SK-N-SH (cell line): ENCODE results near the gene RFC4. TPM values are rescaled to one million over a fixed set of nuclear protein-coding genes. Genes with fewer than 3 reads are reported as not detected.

ENCODE experiments used
- CTCF ChIA-PET: fragments of 300-600, 350-600 bp; formaldehyde crosslinking; extraction: SDS; loops from one replicate; lab custom pipeline; 2021; lab: Yijun Ruan, JAX
- POLR2A ChIA-PET: fragments of 350-600 bp; sonication (Branson Sonifier 250); formaldehyde crosslinking; extraction: SDS; loops from one replicate; lab custom pipeline; 2020; ENCODE audit warnings: antibody characterized with exemption, inconsistent platforms; lab: Yijun Ruan, JAX
- DNase-seq: peaks from one replicate; pipeline ENCODE4 v3.0.0; 2012
- H2AFZ ChIP-seq: fragments of 200-600 bp; sonication (generic); 2 replicates; pipeline ENCODE4 v1.8.1; 2016; ENCODE audit warnings: antibody characterized with exemption, mild to moderate bottlenecking, low read depth
- H3F3A ChIP-seq: fragments of 200-600 bp; sonication (generic); replicated peaks from 2 replicates; pipeline ENCODE3; 2016; ENCODE audit warnings: antibody characterized with exemption, mild to moderate bottlenecking; ENCODE audit not compliant: insufficient read depth
- H3K27ac ChIP-seq, 2 experiments: fragments of 200-500 bp in 1 of 2; fragments of 200-600 bp in 1 of 2; sonication (Bioruptor generic) in 1 of 2; sonication (generic), shearing (Covaris generic) in 1 of 2; 2 replicates each; pipeline versions ENCODE4 v1.5.1 to v1.6.1; 2014 to 2016; ENCODE audit warnings: low read depth in 2 of 2, inconsistent platforms in 1 of 2, low read length in 1 of 2, mild to moderate bottlenecking in 1 of 2, mixed read lengths in 1 of 2
- H3K27me3 ChIP-seq: fragments of 200-600 bp; sonication (generic), shearing (Covaris generic); 2 replicates; pipeline ENCODE4 v1.6.1; 2016; ENCODE audit warnings: mixed run types; ENCODE audit not compliant: insufficient read depth
- H3K36me3 ChIP-seq, 2 experiments: fragments of 200-500 bp in 1 of 2; fragments of 200-600 bp in 1 of 2; sonication (Bioruptor generic) in 1 of 2; sonication (generic) in 1 of 2; replicated peaks in 1 of 2; 2 replicates each; pipeline versions ENCODE3 to v1.5.1; 2014 to 2016; ENCODE audit warnings: low read length in 1 of 2, mild to moderate bottlenecking in 1 of 2; ENCODE audit not compliant: insufficient read depth in 2 of 2, control insufficient read depth in 1 of 2
- H3K4me1 ChIP-seq, 2 experiments: fragments of 200-500 bp in 1 of 2; fragments of 200-600 bp in 1 of 2; sonication (Bioruptor generic) in 1 of 2; sonication (generic), shearing (Covaris generic) in 1 of 2; 2 replicates each; pipeline versions ENCODE4 v1.5.1 to v1.6.1; 2014 to 2016; ENCODE audit warnings: low read depth in 1 of 2, low read length in 1 of 2, mixed run types in 1 of 2; ENCODE audit not compliant: insufficient read depth in 2 of 2, control insufficient read depth in 1 of 2
- H3K4me2 ChIP-seq: fragments of 200-600 bp; sonication (generic), shearing (Covaris generic); 2 replicates; pipeline ENCODE4 v1.6.1; 2017; ENCODE audit warnings: mixed run types
- H3K4me3 ChIP-seq, 2 experiments: fragments of 200-500 bp in 1 of 2; fragments of 200-600 bp in 1 of 2; sonication (Bioruptor generic) in 1 of 2; sonication (generic), shearing (Covaris generic) in 1 of 2; 2 replicates each; pipeline versions ENCODE4 v1.5.1 to v1.8.1; 2014 to 2016; ENCODE audit warnings: low read depth in 2 of 2, inconsistent platforms in 1 of 2, low read length in 1 of 2, mild to moderate bottlenecking in 1 of 2, mixed read lengths in 1 of 2, moderate library complexity in 1 of 2
- H3K79me2 ChIP-seq: fragments of 200-600 bp; sonication (generic); 2 replicates; pipeline ENCODE4 v1.8.1; 2017; ENCODE audit warnings: mild to moderate bottlenecking; ENCODE audit not compliant: insufficient read depth
- H3K9ac ChIP-seq: fragments of 200-600 bp; sonication (generic); 2 replicates; pipeline ENCODE4 v1.6.1; 2017; ENCODE audit warnings: mixed run types
- H3K9me2 ChIP-seq: fragments of 200-600 bp; sonication (generic); 2 replicates; pipeline ENCODE4 v1.6.1; 2017; ENCODE audit warnings: mixed run types
- H3K9me3 ChIP-seq: fragments of 200-600 bp; sonication (generic); 2 replicates; pipeline ENCODE4 v1.6.1; 2017; ENCODE audit warnings: mixed run types, mild to moderate bottlenecking, moderate library complexity
- H4K20me1 ChIP-seq: fragments of 200-600 bp; sonication (generic); 2 replicates; pipeline ENCODE4 v1.6.1; 2017; ENCODE audit warnings: mild to moderate bottlenecking, mixed run types; ENCODE audit not compliant: insufficient read depth
- CHD2 ChIP-seq: fragments of 150-350 bp; IDR thresholded peaks from 2 replicates; pipeline ENCODE4 v1.6.1; 2018; ENCODE audit warnings: low read length; ENCODE audit not compliant: partially characterized antibody
- ELF1 ChIP-seq: IDR thresholded peaks from 2 replicates; pipeline ENCODE4 v1.4.0; 2012
- EP300 ChIP-seq, 2 experiments: IDR thresholded peaks; 2 replicates each; pipeline versions ENCODE4 v1.4.0 to v1.6.1; 2012; ENCODE audit warnings: borderline replicate concordance in 1 of 2, low read depth in 1 of 2, low read length in 1 of 2
- EZH2phosphoT487 ChIP-seq: fragments of 200-600 bp; sonication (generic); IDR thresholded peaks from 2 replicates; pipeline ENCODE4 v1.6.1; 2017; ENCODE audit warnings: low read depth, mixed run types, mild to moderate bottlenecking, antibody characterized with exemption, moderate library complexity, borderline replicate concordance
- FOSL2 ChIP-seq: IDR thresholded peaks from 2 replicates; pipeline ENCODE4 v1.4.0; 2012; ENCODE audit warnings: low read depth, mild to moderate bottlenecking, moderate library complexity, borderline replicate concordance
- FOXJ3 ChIP-seq: sonication (generic); formaldehyde crosslinking; IDR thresholded peaks from 2 replicates; pipeline ENCODE4 v1.5.1; 2020; ENCODE audit warnings: mild to moderate bottlenecking, missing genetic modification reagents
- FOXM1 ChIP-seq: IDR thresholded peaks from 2 replicates; pipeline ENCODE4 v1.4.0; 2012; ENCODE audit warnings: low read depth, mild to moderate bottlenecking
- GABPA ChIP-seq: IDR thresholded peaks from 2 replicates; pipeline ENCODE4 v1.4.0; 2012; ENCODE audit warnings: low read depth, mild to moderate bottlenecking
- GATA2 ChIP-seq: sonication (generic); formaldehyde crosslinking; IDR thresholded peaks from 2 replicates; pipeline ENCODE4 v1.5.0; 2020; ENCODE audit warnings: mild to moderate bottlenecking, missing genetic modification reagents
- JUND ChIP-seq: IDR thresholded peaks from 2 replicates; pipeline ENCODE4 v1.4.0; 2012
- MAX ChIP-seq: IDR thresholded peaks from 2 replicates; pipeline ENCODE4 v1.4.0; 2012; ENCODE audit warnings: low read depth
- MXI1 ChIP-seq: IDR thresholded peaks from 2 replicates; pipeline ENCODE4 v1.6.1; 2012; ENCODE audit warnings: mild to moderate bottlenecking, low read depth, low read length, improper control_type of control experiment
- NFIC ChIP-seq: IDR thresholded peaks from 2 replicates; pipeline ENCODE4 v1.4.0; 2012; ENCODE audit warnings: borderline replicate concordance
- NRF1 ChIP-seq: IDR thresholded peaks from 2 replicates; pipeline ENCODE4 v1.6.1; 2012; ENCODE audit warnings: low read depth, mild to moderate bottlenecking, low read length
- POLR2AphosphoS5 ChIP-seq: IDR thresholded peaks from 2 replicates; pipeline ENCODE4 v1.6.1; 2012; ENCODE audit warnings: low read depth, low read length
- RAD21 ChIP-seq: IDR thresholded peaks from 2 replicates; pipeline ENCODE4 v1.6.1; 2012; ENCODE audit warnings: mild to moderate bottlenecking, low read length
- RFX5 ChIP-seq: IDR thresholded peaks from 2 replicates; pipeline ENCODE4 v1.6.1; 2012; ENCODE audit warnings: mild to moderate bottlenecking, improper control_type of control experiment, low read length
- RXRA ChIP-seq: IDR thresholded peaks from 2 replicates; pipeline ENCODE4 v1.4.0; 2012; ENCODE audit warnings: low read depth, mild to moderate bottlenecking, borderline replicate concordance
- SIN3A ChIP-seq: IDR thresholded peaks from 2 replicates; pipeline ENCODE4 v1.6.1; 2012; ENCODE audit warnings: low read depth, mild to moderate bottlenecking, low read length, moderate library complexity, borderline replicate concordance
- SMC3 ChIP-seq: IDR thresholded peaks from 2 replicates; pipeline ENCODE4 v1.6.1; 2012; ENCODE audit warnings: low read depth, low read length, improper control_type of control experiment
- TAF1 ChIP-seq: IDR thresholded peaks from 2 replicates; pipeline ENCODE4 v1.6.1; 2012; ENCODE audit warnings: low read depth, mild to moderate bottlenecking, low read length, moderate library complexity, borderline replicate concordance
- TEAD4 ChIP-seq: IDR thresholded peaks from 2 replicates; pipeline ENCODE4 v1.4.0; 2012; ENCODE audit warnings: mild to moderate bottlenecking, borderline replicate concordance; ENCODE audit not compliant: insufficient read depth
- USF1 ChIP-seq: IDR thresholded peaks from 2 replicates; pipeline ENCODE4 v1.4.0; 2012; ENCODE audit warnings: low read depth, borderline replicate concordance
- USF2 ChIP-seq: fragments of 150-350 bp; IDR thresholded peaks from 2 replicates; pipeline ENCODE4 v1.6.1; 2017; ENCODE audit warnings: antibody characterized with exemption, low read length, low read depth, borderline replicate concordance
- YY1 ChIP-seq: IDR thresholded peaks from 2 replicates; pipeline ENCODE4 v1.4.0; 2012; ENCODE audit warnings: low read depth, mild to moderate bottlenecking
- ZBTB33 ChIP-seq: IDR thresholded peaks from 2 replicates; pipeline ENCODE4 v1.4.0; 2012; ENCODE audit warnings: low read depth, borderline replicate concordance
- WGBS: methylation state at CpG from one replicate; pipeline ENCODE4 v1.1.6; 2017; ENCODE audit warnings: low lambda C conversion rate; 5-methylcytosine and 5-hydroxymethylcytosine counted together
- polyA plus RNA-seq, 3 experiments: library from polyadenylated mRNA; depleted of rRNA; stranded (reverse); fragments of >200 nt; gene quantifications; 2 replicates each; pipeline ENCODE4 v1.2.3, GENCODE V29; 2012

The RFC4 gene
- polyA plus RNA-seq, 1 of the 3 experiments (the other 2 are of a cell fraction): 13.1 TPM

GRCh38 chr3:186854146-186854545 is 47.9 kb upstream of the RFC4 start:
- Histone ChIP-seq H3K79me2 (no peaks in the 10 kb centered on the region), H3K4me1 (no peaks in the 10 kb centered on the region), H3K27ac (no peak overlapping the region), H3K27me3 (no peaks in the 10 kb centered on the region), H3K9me3 (no peaks in the 10 kb centered on the region), H3K9me2 (no peaks in the 10 kb centered on the region), H2AFZ (no peak overlapping the region), H3K9ac (no peak overlapping the region), H3K4me2 (no peak overlapping the region), H3F3A (no peaks in the 10 kb centered on the region), H3K36me3 (no peaks in the 10 kb centered on the region), H3K4me3 (no peak overlapping the region), H4K20me1 (no peaks in the 10 kb centered on the region)
- ChIA-PET CTCF (interaction anchor here (1.0 to 1.3 kb wide), 2 partner anchors 259 to 311 kb away, joined by 4 to 5 read pairs; no protein-coding TSS in a partner anchor), POLR2A (no interaction called here)
- DNase-seq: no peak
- 89% methylated on average over 4 of the region's 8 CpGs for WGBS
- TF ChIP-seq FOSL2 (no peak), NFIC (no peak), EZH2phosphoT487 (no peak), RAD21 (no peak), MAX (no peak), SIN3A (no peak), SMC3 (no peak), RFX5 (no peak), JUND (no peak), EP300 (IDR thresholded peaks at IDR 0.05; ENCODE audit: borderline replicate concordance in 1 of 2, low read depth in 1 of 2, low read length in 1 of 2) (no peak), TEAD4 (no peak), GABPA (no peak), GATA2 (CRISPR knock-in tag) (no peak), FOXJ3 (CRISPR knock-in tag) (no peak), ZBTB33 (no peak), FOXM1 (no peak), NRF1 (no peak)

GRCh38 chr3:186852994-186853393 is 46.7 kb upstream of the RFC4 start:
- 53% methylated on average over 6 of the region's 6 CpGs for WGBS
- Histone ChIP-seq H3K27ac (no peak overlapping the region), H3K9me2 (no peaks in the 10 kb centered on the region), H3K36me3 (no peaks in the 10 kb centered on the region), H3K9ac (no peak overlapping the region), H3K4me3 (no peak overlapping the region), H4K20me1 (no peaks in the 10 kb centered on the region), H3K4me1 (no peaks in the 10 kb centered on the region), H3K9me3 (no peaks in the 10 kb centered on the region), H3K4me2 (no peak overlapping the region), H3F3A (no peaks in the 10 kb centered on the region), H3K27me3 (peaks cover 11% of the 10 kb centered on the region; the same call in 1 of the 2 replicates), H2AFZ (no peak overlapping the region), H3K79me2 (no peaks in the 10 kb centered on the region)
- ChIA-PET CTCF (interaction anchor here (1.0 to 1.5 kb wide), 3 partner anchors 32 to 312 kb away, joined by 3 to 4 read pairs (median 4); no protein-coding TSS in a partner anchor), POLR2A (no interaction called here)
- TF ChIP-seq YY1 (no peak), FOXM1 (no peak), RAD21 (no peak), TAF1 (no peak), USF2 (no peak), USF1 (no peak), MXI1 (no peak), NFIC (no peak), SMC3 (no peak), FOSL2 (no peak), POLR2AphosphoS5 (no peak), RXRA (no peak), EZH2phosphoT487 (no peak), SIN3A (no peak), ELF1 (no peak), RFX5 (no peak), EP300 (IDR thresholded peaks at IDR 0.05; ENCODE audit: borderline replicate concordance in 1 of 2, low read depth in 1 of 2, low read length in 1 of 2) (no peak), JUND (no peak), CHD2 (no peak)
- no peak for DNase-seq
